HG03064 (cell line): Measurements from ENCODE around the gene ACSL3.
"Not testable (repeated sequence)": the region's sequence is repeated elsewhere in the genome, so short reads cannot be mapped to it uniquely, and the experiment has no call there.

Source experiments
- ATAC-seq: cut with Tn5 transposase; IDR thresholded peaks from one replicate; pipeline ENCODE4 v1.9.1; 2021; ENCODE audit warnings: low read depth; ENCODE audit not compliant: unreplicated experiment

Gene ACSL3

GRCh38 chr2:222968550-222969155 is 107.8 kb downstream of the ACSL3 start:
- ATAC-seq: no peak

- no peak for ATAC-seq
These were observed 108.7 kb downstream of the ACSL3 start for GRCh38 chr2:222969491-222969890.

- ATAC-seq: no peak
These were observed 111.6 kb downstream of the ACSL3 start for GRCh38 chr2:222972420-222972819.

DNA sequence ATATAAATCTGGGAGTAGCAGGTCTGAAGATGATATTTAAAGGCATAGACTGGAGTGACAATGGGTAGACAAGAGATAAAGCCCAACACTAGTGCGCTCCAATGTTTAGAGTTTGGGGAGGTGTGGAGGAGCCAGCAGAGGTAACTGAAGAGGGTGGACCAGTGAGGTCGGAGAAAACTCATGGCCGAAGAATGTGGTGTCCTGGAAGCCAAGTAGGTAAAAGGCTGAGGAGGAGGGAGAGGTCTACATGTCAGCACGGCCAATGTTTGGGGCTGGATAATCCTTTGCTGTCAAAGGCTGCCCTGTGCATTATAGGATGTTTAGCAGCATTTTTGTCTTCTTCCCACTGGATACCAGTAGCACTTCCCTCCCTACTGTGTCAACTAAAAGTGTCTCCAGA is 112.4 kb downstream of the ACSL3 start:
- no peak for ATAC-seq

- ATAC-seq: no peak
These were observed 112.9 kb downstream of the ACSL3 start for GRCh38 chr2:222973733-222974132.

DNA sequence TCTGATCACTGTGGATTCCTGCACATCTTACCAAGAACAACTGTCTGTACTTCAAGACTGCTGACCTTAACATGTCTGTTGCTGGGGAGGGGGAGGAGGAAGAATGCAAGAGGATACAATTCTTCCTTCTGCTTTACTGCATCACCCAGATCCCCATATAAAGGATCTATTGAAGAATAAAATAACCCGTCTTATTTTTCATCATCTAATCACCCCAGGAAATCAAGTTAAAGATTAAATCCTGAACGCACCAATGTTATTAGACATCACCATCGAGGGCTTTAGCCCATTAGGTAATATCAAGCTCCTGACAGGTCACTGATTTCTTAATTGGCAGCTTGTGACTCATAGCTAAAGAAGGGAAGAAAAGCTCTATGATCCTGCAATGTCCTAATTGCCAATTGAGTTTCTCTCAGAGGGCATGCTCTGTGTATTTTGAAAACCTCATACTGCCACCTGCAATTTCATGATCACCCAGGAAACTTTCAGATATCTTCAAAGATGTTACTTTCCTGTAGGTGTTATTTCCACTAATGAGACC is 115.8 kb downstream of the ACSL3 start:
- no peak for ATAC-seq

DNA sequence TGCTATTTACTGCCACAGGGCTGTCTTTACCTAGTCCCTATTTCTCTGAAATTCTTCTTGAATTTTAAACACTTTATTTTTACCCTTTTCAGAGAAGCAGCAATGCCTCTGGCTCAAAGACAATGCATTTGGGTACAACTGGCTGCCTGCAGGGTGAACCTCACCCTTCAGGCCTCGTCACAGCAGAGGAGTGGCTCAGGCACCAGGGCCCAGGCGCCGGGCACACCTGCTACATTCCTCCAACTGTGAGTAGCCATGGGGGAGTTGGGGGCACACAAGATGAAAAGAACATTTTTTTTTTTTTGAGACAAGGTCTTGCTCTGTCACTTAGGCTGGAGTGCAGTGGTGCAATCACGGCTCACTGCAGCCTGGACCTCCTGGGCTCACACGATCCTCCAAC is 116.3 kb downstream of the ACSL3 start:
- no peak for ATAC-seq

DNA sequence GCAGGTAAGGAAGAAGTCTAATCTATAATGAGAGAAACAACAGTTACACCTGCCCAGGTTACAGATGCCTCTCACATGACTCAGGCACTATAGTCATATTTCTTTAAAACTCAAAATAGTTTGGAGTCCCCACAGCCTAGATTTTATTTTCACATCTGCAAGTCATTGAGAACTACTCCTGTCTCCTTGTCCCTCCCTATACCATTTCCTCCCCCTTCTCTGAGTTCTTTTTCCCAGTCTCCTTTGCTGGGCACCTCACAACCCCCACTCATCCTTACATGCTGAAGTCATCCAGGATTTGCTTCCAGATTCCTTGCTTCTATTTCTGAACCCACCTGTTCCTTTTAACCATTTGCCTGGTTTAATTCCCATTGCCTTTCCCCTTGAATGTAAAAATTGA is 118.0 kb downstream of the ACSL3 start:
- no peak for ATAC-seq

- ATAC-seq: no peak
These were observed 118.6 kb downstream of the ACSL3 start for GRCh38 chr2:222979484-222979883.

- ATAC-seq: no peak
These were observed 121.4 kb downstream of the ACSL3 start for GRCh38 chr2:222982010-222982908.

GRCh38 chr2:222982909-222983265 is 122.1 kb downstream of the ACSL3 start:
- ATAC-seq: no peak

GRCh38 chr2:222984908-222985307 is 124.1 kb downstream of the ACSL3 start:
- no peak for ATAC-seq

- ATAC-seq: no peak
These were observed 128.6 kb downstream of the ACSL3 start for GRCh38 chr2:222989431-222989830.

DNA sequence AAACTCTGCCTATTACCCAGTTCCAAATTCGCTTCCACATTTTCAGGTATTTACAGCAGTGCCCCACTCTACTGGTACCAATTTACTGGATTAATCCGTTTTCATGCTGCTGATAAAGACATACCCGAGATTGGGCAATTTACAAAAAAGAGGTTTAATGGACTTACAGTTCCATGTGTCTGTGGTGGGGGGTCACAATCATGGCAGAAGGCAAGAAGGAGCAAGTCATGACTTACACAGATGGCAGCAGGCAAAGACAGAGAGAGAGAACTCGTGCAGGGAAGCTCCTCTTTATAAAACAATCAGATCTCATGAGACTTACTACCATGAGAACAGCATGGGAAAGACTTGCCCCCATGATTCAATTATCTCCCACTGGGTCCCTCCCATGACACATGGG is 129.4 kb downstream of the ACSL3 start:
- not testable (repeated sequence) for ATAC-seq

DNA sequence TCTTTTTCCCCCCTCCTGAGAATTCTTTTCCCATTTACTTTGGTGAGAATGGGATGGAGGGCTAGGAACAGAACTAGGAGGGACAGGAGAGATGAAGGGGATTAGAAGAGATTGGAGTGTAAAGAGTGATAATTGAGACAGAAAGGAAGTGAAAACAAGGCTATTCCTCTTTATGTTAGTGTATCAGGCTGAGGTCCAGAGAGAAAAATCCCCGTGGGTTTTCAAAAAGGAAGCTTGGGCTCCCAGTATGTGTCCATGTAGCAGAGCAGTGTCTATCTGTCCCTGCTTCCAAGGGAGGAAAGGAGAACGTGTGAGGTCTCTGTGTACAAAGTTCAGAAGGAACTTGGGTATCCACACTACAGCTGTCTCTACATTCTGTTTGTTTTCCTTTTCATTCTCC is 131.3 kb downstream of the ACSL3 start:
- no peak for ATAC-seq
